ENCODE results near the gene STX8. TPM values are rescaled to one million over a fixed set of nuclear protein-coding genes. Genes with fewer than 3 reads are reported as not detected.

STX8 gene
- total RNA-seq, 2 donors from 2014 or later: 46.6 to 72.4 TPM

DNA sequence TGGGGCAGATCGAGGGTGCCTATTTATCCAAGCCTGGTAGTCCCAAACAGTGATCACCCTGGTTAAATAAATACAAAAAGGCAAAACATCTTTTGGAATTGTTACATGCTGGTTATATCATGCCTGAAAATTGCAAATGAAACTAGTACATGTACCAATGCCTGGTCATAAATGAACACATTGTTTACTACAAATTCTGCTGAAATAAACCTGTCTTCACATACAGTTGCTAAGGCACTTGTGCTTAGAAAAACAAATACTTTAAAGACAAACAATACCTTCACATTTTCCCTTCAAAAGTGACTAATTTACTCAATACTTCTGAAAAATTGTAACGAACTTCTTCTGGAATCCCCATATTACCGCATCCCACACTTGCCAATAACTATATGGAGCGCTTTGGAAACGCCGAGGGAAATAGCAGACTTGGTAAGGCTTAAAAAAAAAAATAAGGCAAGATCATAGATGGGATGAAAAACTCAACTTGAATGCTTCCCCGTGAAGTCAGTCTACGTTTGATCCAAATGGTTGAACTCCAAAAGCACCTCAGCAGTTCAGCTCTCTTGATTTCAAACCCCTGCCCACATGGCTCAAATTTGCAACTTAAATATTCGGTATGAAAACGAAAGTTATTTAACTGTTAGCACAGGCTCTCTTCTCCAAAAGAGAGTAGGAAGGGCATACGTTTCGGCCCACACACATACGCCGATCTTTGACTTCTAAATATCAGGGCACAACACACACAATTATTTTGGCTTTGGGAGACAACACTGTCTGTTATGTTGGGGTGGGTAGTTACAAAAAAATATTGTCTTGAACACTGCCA lies 289.8 kb downstream of the STX8 start:
- no peaks in the 10 kb centered on the region for H3K9me3 ChIP-seq
- no peaks in the 10 kb centered on the region for H3K36me3 ChIP-seq
- intact Hi-C loops (cut with DNase I): no loop called here
- TF ChIP-seq, protein P1, sequence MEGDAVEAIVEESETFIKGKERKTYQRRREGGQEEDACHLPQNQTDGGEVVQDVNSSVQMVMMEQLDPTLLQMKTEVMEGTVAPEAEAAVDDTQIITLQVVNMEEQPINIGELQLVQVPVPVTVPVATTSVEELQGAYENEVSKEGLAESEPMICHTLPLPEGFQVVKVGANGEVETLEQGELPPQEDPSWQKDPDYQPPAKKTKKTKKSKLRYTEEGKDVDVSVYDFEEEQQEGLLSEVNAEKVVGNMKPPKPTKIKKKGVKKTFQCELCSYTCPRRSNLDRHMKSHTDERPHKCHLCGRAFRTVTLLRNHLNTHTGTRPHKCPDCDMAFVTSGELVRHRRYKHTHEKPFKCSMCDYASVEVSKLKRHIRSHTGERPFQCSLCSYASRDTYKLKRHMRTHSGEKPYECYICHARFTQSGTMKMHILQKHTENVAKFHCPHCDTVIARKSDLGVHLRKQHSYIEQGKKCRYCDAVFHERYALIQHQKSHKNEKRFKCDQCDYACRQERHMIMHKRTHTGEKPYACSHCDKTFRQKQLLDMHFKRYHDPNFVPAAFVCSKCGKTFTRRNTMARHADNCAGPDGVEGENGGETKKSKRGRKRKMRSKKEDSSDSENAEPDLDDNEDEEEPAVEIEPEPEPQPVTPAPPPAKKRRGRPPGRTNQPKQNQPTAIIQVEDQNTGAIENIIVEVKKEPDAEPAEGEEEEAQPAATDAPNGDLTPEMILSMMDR (IDR thresholded peaks at IDR 0.05): no peak
- TF ChIP-seq POLR2AphosphoS5 (IDR thresholded peaks at IDR 0.05): no peak
- TF ChIP-seq POLR2A (IDR thresholded peaks at IDR 0.05): no peak
- H3K27me3 ChIP-seq (replicated peaks; ENCODE audit: insufficient read depth): no peaks in the 10 kb centered on the region
- WGBS: 73% methylated on average over 14 of the region's 14 CpGs
- no peak overlapping the region for H3K27ac ChIP-seq
- no peak overlapping the region for H3K4me3 ChIP-seq
- DNase-seq (ENCODE audit: low spot score): no peak
- no peaks in the 10 kb centered on the region for H3K4me1 ChIP-seq (replicated peaks)

DNA sequence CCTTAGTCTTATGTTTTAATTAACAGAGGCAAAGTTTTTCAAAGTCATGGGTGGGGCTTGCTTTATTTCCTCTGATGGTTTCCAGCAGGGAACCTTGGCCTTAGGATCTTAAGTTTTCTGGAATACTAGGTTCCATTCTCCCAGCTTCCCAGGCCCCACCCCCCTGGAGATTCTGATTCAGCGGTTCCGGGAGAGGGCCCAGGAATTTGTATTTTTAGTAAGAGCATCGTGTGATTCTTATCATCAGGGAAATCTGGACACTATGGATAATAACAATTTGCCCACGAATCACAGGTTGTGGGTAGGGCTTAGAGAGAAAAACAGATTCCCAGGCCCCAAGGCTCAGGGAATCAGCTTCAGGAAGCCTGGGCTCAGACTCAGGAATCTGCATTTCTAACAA lies 290.7 kb downstream of the STX8 start:
- DNase-seq (ENCODE audit: low spot score): no peak
- intact Hi-C loops (cut with DNase I): no loop called here
- Histone ChIP-seq H3K9me3 (no peaks in the 10 kb centered on the region), H3K27me3 (replicated peaks; ENCODE audit: insufficient read depth) (no peaks in the 10 kb centered on the region), H3K4me3 (no peak overlapping the region), H3K4me1 (replicated peaks) (no peaks in the 10 kb centered on the region), H3K27ac (no peak overlapping the region), H3K36me3 (no peaks in the 10 kb centered on the region)
- 67% methylated on average over 4 of the region's 4 CpGs for WGBS
- TF ChIP-seq POLR2A (IDR thresholded peaks at IDR 0.05) (no peak), POLR2AphosphoS5 (IDR thresholded peaks at IDR 0.05) (no peak)
- TF ChIP-seq, protein P1 (IDR thresholded peaks at IDR 0.05): no peak

DNA sequence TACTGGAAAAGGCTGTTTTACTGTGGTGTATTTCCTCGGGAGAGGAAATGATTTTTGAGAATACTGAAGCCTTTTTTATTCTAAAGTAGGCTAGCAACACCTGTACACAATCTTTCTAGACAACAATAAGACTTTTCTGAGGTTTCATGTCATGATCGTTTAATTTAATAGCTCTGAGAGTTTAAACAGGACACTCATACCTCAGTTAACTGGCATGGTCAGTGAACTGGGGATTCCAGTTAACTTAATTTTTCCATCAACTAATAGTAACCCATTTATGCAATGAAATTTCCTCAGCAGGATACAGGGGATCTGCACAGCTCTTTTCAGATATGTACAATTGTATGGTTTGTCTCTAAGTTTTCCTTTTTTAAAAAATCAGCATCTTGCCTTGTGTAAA lies 291.7 kb downstream of the STX8 start:
- no peaks in the 10 kb centered on the region for H3K9me3 ChIP-seq
- WGBS: 46% methylated on average over 2 of the region's 2 CpGs
- TF ChIP-seq, protein P1 (IDR thresholded peaks at IDR 0.05): no peak
- TF ChIP-seq POLR2A (IDR thresholded peaks at IDR 0.05) (no peak), POLR2AphosphoS5 (IDR thresholded peaks at IDR 0.05) (no peak)
- intact Hi-C loops (cut with DNase I): no loop called here
- H3K27me3 ChIP-seq (replicated peaks; ENCODE audit: insufficient read depth): no peaks in the 10 kb centered on the region
- no peak overlapping the region for H3K27ac ChIP-seq
- H3K4me3 ChIP-seq: no peak overlapping the region
- H3K4me1 ChIP-seq (replicated peaks): no peaks in the 10 kb centered on the region
- DNase-seq (ENCODE audit: low spot score): no peak
- H3K36me3 ChIP-seq: no peaks in the 10 kb centered on the region

DNA sequence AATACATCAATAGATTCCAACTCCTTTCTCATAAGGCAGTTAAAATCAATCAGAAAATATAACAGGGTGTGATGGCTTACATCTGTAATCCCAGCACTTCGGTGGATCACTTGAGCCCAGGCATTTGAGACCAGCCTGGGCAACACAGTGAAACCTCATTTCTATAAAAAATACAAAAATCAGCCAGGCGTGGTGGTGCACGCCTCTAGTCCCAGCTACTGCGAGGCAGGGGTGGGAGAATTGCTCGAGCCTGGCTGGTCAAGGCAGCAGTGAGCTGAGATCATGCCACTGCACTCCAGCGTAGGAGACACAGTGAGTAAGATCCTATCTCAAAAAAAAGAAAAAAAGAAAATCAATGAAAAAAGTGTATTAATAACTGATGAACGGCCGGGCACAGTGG lies 295.7 kb downstream of the STX8 start:
- TF ChIP-seq, protein P1 (IDR thresholded peaks at IDR 0.05): no peak
- TF ChIP-seq POLR2AphosphoS5 (IDR thresholded peaks at IDR 0.05): no peak
- no peak for TF ChIP-seq POLR2A (IDR thresholded peaks at IDR 0.05)
- Histone ChIP-seq H3K27me3 (replicated peaks; ENCODE audit: insufficient read depth) (no peaks in the 10 kb centered on the region), H3K27ac (no peak overlapping the region), H3K36me3 (no peaks in the 10 kb centered on the region), H3K4me1 (replicated peaks) (no peaks in the 10 kb centered on the region), H3K9me3 (no peaks in the 10 kb centered on the region), H3K4me3 (no peak overlapping the region)
- no peak for DNase-seq (ENCODE audit: low spot score)
- intact Hi-C loops (cut with DNase I): no loop called here
- WGBS: 90% methylated on average over 8 of the region's 8 CpGs

DNA sequence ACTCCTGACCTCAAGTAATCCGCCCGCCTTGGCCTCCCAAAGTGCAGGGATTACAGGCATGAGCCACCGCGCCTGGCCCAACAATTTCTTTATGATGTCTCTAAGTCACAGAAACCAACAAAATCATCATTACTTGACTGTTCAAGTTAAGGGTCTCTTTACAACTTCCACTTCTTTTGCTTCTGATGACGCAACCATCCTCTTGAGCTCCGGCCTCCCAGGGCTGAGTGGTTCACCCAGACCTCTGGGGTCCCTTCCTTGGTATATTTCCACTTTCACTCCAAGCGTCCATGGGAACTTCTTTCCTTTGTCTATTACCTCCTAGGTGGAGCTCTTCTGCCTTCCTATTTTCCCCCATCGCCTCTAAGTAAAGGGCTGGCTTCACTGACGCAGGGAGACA lies 300.6 kb downstream of the STX8 start:
- no peaks in the 10 kb centered on the region for H3K9me3 ChIP-seq
- no peaks in the 10 kb centered on the region for H3K4me1 ChIP-seq (replicated peaks)
- WGBS: 92% methylated on average over 9 of the region's 9 CpGs

More for the DNA sequence above, 300.6 kb downstream of the STX8 start:
- DNase-seq (ENCODE audit: low spot score): no peak
- no peak overlapping the region for H3K27ac ChIP-seq
- H3K36me3 ChIP-seq: no peaks in the 10 kb centered on the region
- no peak overlapping the region for H3K4me3 ChIP-seq
- no peak for TF ChIP-seq POLR2AphosphoS5 (IDR thresholded peaks at IDR 0.05)
- intact Hi-C loops (cut with DNase I): no loop called here
- H3K27me3 ChIP-seq (replicated peaks; ENCODE audit: insufficient read depth): no peaks in the 10 kb centered on the region

Measured in prostate gland (tissue), 2 donors.